Panc1 (cell line): Measurements from ENCODE around the gene USP14. TPM values are rescaled to one million over a fixed set of nuclear protein-coding genes. Genes with fewer than 3 reads are reported as not detected.

Experiments used
- ATAC-seq: fragments of 200-7000 bp; cut with Tn5 transposase; 2 replicates; pipeline ENCODE4 v1.9.1; 2020; ENCODE audit warnings: mild to moderate bottlenecking, moderate library complexity
- BruUV-seq: library from RNA; stranded (reverse); fragments of 400-500 nt; replicated peaks from 2 replicates; lab custom pipeline; 2021; lab: Mats Ljungman, UMichigan
- CTCF ChIA-PET: fragments of 300-600 bp; sonication (Branson Sonifier 250); formaldehyde crosslinking; loops from one replicate; lab custom pipeline; 2022; ENCODE audit warnings: antibody characterized with exemption; lab: Charles Lee
- POLR2A ChIA-PET: fragments of 300-600 bp; sonication (Branson Sonifier 250); formaldehyde crosslinking; loops from one replicate; lab custom pipeline; 2022; ENCODE audit warnings: antibody characterized with exemption; lab: Charles Lee
- DNase-seq: peaks from one replicate; pipeline ENCODE4 v3.0.0-alpha.2; 2010; ENCODE audit warnings: low read depth, low spot score
- H3K27ac ChIP-seq: 2 replicates; pipeline ENCODE4 v1.5.1; 2011; ENCODE audit warnings: mild to moderate bottlenecking, low read length, inconsistent platforms
- H3K27me3 ChIP-seq: fragments of 200-500 bp; sonication (Bioruptor generic); 2 replicates; pipeline ENCODE4 v1.6.0; 2014; ENCODE audit warnings: low read length, inconsistent platforms; ENCODE audit not compliant: control insufficient read depth, insufficient read depth
- H3K36me3 ChIP-seq: fragments of 200-500 bp; sonication (Bioruptor generic); 2 replicates; pipeline ENCODE4 v1.5.1; 2014; ENCODE audit warnings: inconsistent platforms, mild to moderate bottlenecking, low read length, moderate library complexity; ENCODE audit not compliant: control insufficient read depth, insufficient read depth
- H3K4me1 ChIP-seq: 2 replicates; pipeline ENCODE4 v1.5.1; 2011; ENCODE audit warnings: inconsistent platforms, mild to moderate bottlenecking, low read length, moderate library complexity; ENCODE audit not compliant: control insufficient read depth, insufficient read depth
- H3K4me3 ChIP-seq, 2 experiments: 2 replicates each; pipeline ENCODE4 v1.5.1; 2011 to 2012; ENCODE audit warnings: low read depth in 2 of 2, low read length in 2 of 2, mild to moderate bottlenecking in 2 of 2, inconsistent platforms in 1 of 2, moderate library complexity in 1 of 2
- H3K9me3 ChIP-seq: fragments of 200-500 bp; sonication (Bioruptor generic); 2 replicates; pipeline ENCODE4 v1.5.1; 2014; ENCODE audit warnings: low read depth, mild to moderate bottlenecking, inconsistent platforms, low read length, moderate library complexity; ENCODE audit not compliant: control insufficient read depth, insufficient read depth
- POLR2AphosphoS5 ChIP-seq: IDR thresholded peaks from 2 replicates; pipeline ENCODE4 v1.6.1; 2012; ENCODE audit warnings: mild to moderate bottlenecking, low read depth, low read length, moderate library complexity
- SIN3A ChIP-seq: IDR thresholded peaks from 2 replicates; pipeline ENCODE4 v1.6.1; 2012; ENCODE audit warnings: low read depth, mild to moderate bottlenecking, low read length, moderate library complexity, borderline replicate concordance; ENCODE audit not compliant: insufficient read depth
- TCF7L2 ChIP-seq: IDR thresholded peaks from 2 replicates; pipeline ENCODE4 v1.6.1; 2011; ENCODE audit warnings: mild to moderate bottlenecking, low read depth, low read length, inconsistent platforms
- in situ Hi-C: cut with HindIII; loops from 2 replicates; pipeline ENCODE4 v1.10.0; 2016; ENCODE audit warnings: low sequenced_read_pairs, low pct_unique_long_range_greater_than_20kb
- intact Hi-C: fragments of 100-400 bp; cut with micrococcal nuclease; formaldehyde crosslinking; loops from one replicate; pipeline ENCODE4 v1.10.0; 2022; ENCODE audit not compliant: unreplicated experiment
- total RNA-seq: library from RNA; stranded (reverse); gene quantifications from one replicate; pipeline ENCODE4 v1.2.1, GENCODE V29; 2021; ENCODE audit not compliant: unreplicated experiment
- TF ChIP-seq, protein P1 (sequence below): fragments of 450-650 bp; IDR thresholded peaks from 2 replicates; pipeline ENCODE4 v1.5.1; 2017; ENCODE audit warnings: mild to moderate bottlenecking
- TF ChIP-seq, protein P2 (sequence below), 2 experiments: IDR thresholded peaks; 2 replicates each; pipeline ENCODE4 v1.6.1; 2011 to 2012; ENCODE audit warnings: low read depth in 2 of 2, control low read depth in 1 of 2, low read length in 1 of 2, mild to moderate bottlenecking in 1 of 2, moderate library complexity in 1 of 2; ENCODE audit not compliant: insufficient read depth in 1 of 2

Gene USP14
- total RNA-seq, 1 experiment from 2014 or later = 75.0 TPM

DNA sequence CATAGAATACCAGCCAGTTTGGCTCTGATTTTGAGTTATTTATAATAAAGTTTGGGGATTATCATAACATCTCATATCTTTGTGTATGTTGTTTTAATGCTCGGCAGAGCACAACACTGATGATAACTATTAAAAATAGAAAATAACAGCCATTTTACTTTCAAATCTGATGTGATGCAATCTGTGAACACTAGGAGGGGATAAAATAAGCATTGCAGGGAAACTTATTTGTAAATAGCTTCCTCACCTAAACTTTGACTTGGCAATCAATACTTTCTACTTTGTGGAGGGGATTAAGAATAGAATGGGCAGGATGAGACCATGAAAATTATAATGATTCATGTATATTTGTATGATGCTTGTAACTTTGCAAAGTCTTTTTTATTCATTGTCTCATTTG, 54.4 kb downstream of the USP14 start:
- BruUV-seq = no TSS peak
- intact Hi-C loops = no loop called here
- Histone ChIP-seq H3K4me1 (no peaks in the 10 kb centered on the region), H3K27me3 (no peaks in the 10 kb centered on the region), H3K36me3 (peaks cover 25% of the 10 kb centered on the region), H3K4me3 (no peak overlapping the region), H3K27ac (no peak overlapping the region), H3K9me3 (no peaks in the 10 kb centered on the region)
- DNase-seq (no peak), ATAC-seq (no peak)
- in situ Hi-C loops = no loop called here
- CTCF ChIA-PET = no interaction called here
- POLR2A ChIA-PET = no interaction called here
- TF ChIP-seq TCF7L2 (no peak), POLR2AphosphoS5 (no peak)
- TF ChIP-seq, protein P1, sequence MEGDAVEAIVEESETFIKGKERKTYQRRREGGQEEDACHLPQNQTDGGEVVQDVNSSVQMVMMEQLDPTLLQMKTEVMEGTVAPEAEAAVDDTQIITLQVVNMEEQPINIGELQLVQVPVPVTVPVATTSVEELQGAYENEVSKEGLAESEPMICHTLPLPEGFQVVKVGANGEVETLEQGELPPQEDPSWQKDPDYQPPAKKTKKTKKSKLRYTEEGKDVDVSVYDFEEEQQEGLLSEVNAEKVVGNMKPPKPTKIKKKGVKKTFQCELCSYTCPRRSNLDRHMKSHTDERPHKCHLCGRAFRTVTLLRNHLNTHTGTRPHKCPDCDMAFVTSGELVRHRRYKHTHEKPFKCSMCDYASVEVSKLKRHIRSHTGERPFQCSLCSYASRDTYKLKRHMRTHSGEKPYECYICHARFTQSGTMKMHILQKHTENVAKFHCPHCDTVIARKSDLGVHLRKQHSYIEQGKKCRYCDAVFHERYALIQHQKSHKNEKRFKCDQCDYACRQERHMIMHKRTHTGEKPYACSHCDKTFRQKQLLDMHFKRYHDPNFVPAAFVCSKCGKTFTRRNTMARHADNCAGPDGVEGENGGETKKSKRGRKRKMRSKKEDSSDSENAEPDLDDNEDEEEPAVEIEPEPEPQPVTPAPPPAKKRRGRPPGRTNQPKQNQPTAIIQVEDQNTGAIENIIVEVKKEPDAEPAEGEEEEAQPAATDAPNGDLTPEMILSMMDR = peak; percentile 20; the same call in 1 of the 2 replicates

DNA sequence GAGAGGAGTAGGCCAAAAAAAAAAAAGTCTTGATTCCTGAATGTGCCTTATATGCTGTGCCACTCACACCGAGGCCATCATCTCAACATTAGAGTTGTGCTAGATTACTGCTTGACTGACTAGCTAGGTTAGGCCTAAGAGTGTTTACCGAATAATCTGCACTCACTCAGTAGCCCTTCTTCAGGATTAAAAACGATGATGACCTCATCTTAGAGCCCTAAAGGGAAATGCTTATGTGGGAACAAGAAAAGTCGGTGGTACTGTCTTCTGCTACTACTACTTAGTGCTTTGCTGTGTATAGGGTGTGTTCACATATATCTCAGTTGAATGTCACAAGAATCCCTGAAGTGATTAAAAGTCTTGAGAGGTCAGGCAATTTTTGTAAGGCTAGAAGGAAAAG, 55.1 kb downstream of the USP14 start:
- ATAC-seq = no peak
- Histone ChIP-seq H3K4me1 (no peaks in the 10 kb centered on the region), H3K27ac (no peak overlapping the region), H3K27me3 (no peaks in the 10 kb centered on the region), H3K4me3 (no peak overlapping the region), H3K36me3 (peaks cover 22% of the 10 kb centered on the region), H3K9me3 (no peaks in the 10 kb centered on the region)
- TF ChIP-seq SIN3A (no peak), TCF7L2 (no peak), POLR2AphosphoS5 (no peak)
- TF ChIP-seq, protein P1 = no peak
- TF ChIP-seq, protein P2, sequence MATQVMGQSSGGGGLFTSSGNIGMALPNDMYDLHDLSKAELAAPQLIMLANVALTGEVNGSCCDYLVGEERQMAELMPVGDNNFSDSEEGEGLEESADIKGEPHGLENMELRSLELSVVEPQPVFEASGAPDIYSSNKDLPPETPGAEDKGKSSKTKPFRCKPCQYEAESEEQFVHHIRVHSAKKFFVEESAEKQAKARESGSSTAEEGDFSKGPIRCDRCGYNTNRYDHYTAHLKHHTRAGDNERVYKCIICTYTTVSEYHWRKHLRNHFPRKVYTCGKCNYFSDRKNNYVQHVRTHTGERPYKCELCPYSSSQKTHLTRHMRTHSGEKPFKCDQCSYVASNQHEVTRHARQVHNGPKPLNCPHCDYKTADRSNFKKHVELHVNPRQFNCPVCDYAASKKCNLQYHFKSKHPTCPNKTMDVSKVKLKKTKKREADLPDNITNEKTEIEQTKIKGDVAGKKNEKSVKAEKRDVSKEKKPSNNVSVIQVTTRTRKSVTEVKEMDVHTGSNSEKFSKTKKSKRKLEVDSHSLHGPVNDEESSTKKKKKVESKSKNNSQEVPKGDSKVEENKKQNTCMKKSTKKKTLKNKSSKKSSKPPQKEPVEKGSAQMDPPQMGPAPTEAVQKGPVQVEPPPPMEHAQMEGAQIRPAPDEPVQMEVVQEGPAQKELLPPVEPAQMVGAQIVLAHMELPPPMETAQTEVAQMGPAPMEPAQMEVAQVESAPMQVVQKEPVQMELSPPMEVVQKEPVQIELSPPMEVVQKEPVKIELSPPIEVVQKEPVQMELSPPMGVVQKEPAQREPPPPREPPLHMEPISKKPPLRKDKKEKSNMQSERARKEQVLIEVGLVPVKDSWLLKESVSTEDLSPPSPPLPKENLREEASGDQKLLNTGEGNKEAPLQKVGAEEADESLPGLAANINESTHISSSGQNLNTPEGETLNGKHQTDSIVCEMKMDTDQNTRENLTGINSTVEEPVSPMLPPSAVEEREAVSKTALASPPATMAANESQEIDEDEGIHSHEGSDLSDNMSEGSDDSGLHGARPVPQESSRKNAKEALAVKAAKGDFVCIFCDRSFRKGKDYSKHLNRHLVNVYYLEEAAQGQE (IDR thresholded peaks at IDR 0.05; ENCODE audit: insufficient read depth in 1 of 2, low read depth in 2 of 2, low read length in 1 of 2) = no peak
- no peak for DNase-seq
- ChIA-PET CTCF (no interaction called here), POLR2A (no interaction called here)
- in situ Hi-C loops = no loop called here
- intact Hi-C loops = no loop called here
- no TSS peak for BruUV-seq

DNA sequence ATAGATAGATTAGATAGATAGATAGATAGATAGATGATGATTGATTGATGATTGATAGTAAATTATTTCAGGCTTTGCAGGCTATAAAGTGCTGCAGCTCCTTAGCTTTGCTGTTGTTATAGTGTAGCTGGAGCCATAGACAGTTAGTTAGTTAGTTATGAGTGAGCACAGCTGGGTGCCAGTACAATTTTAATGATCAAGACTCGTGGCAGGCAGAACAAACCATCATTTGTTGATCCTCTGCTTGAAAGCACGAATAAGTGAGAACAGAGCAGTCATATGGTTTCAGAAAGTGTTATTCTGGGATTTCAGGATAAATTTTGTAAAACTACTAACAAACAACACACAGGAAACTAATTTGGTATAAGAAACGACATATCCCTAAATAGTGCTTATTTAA, 55.6 kb downstream of the USP14 start:
- Histone ChIP-seq H3K9me3 (no peaks in the 10 kb centered on the region), H3K27ac (no peak overlapping the region), H3K4me3 (no peak overlapping the region), H3K4me1 (no peaks in the 10 kb centered on the region), H3K27me3 (no peaks in the 10 kb centered on the region), H3K36me3 (peaks cover 22% of the 10 kb centered on the region)
- DNase-seq (no peak), ATAC-seq (no peak)
- in situ Hi-C loops = no loop called here
- TF ChIP-seq, protein P2 (IDR thresholded peaks at IDR 0.05; ENCODE audit: insufficient read depth in 1 of 2, low read depth in 2 of 2, low read length in 1 of 2) = no peak
- TF ChIP-seq POLR2AphosphoS5 (no peak), SIN3A (no peak), TCF7L2 (no peak)
- TF ChIP-seq, protein P1 = no peak
- ChIA-PET CTCF (no interaction called here), POLR2A (no interaction called here)
- intact Hi-C loops = no loop called here
- no TSS peak for BruUV-seq
